Peyer's patch (tissue), 4 donors: ENCODE measurements around the gene KISS1. TPM values are rescaled to one million over a fixed set of nuclear protein-coding genes. Genes with fewer than 3 reads are reported as not detected.

Experiments used
- DNase-seq, 3 donors: peaks; one replicate each; pipeline ENCODE4 v3.0.0-alpha.2; 2017 to 2019
- H3K27ac ChIP-seq, 4 donors: fragments of 200-600 bp; sonication (generic); one replicate each; pipeline ENCODE4 v1.5.1; 2016 to 2019
- H3K27me3 ChIP-seq, 2 donors: fragments of 200-600 bp; sonication (generic); one replicate each; pipeline ENCODE4 v1.5.1; 2019
- H3K36me3 ChIP-seq, 3 donors: fragments of 200-600 bp; sonication (generic); one replicate each; pipeline ENCODE4 v1.5.1; 2016 to 2019
- H3K4me1 ChIP-seq, 4 donors: fragments of 200-600 bp; sonication (generic); one replicate each; pipeline ENCODE4 v1.5.1; 2016 to 2019
- H3K4me3 ChIP-seq, 4 donors: fragments of 200-600 bp; sonication (generic); 1 replicate in 3 of 4; 2 replicates in 1 of 4; pipeline ENCODE4 v1.5.1; 2016 to 2019; ENCODE audit warnings: mild to moderate bottlenecking in 1 of 4
- H3K9me3 ChIP-seq, 4 donors: fragments of 200-600 bp; sonication (generic); one replicate each; pipeline ENCODE4 v1.5.1; 2016 to 2019; ENCODE audit warnings: mild to moderate bottlenecking in 1 of 4
- CTCF ChIP-seq, 6 experiments: fragments of 450-650 bp in 4 of 6; fragments of 200-600 bp in 2 of 6; sonication (generic) in 1 of 6; IDR thresholded peaks; one replicate each; pipeline ENCODE4 v1.5.1; 2017 to 2019; ENCODE audit warnings: antibody characterized with exemption in 6 of 6, mild to moderate bottlenecking in 3 of 6, moderate library complexity in 1 of 6
- POLR2A ChIP-seq, 2 donors: fragments of 450-650 bp; IDR thresholded peaks; one replicate each; pipeline ENCODE4 v1.5.1; 2017; ENCODE audit warnings: antibody characterized with exemption in 2 of 2, mild to moderate bottlenecking in 2 of 2, moderate library complexity in 2 of 2
- total RNA-seq, 4 donors: library from RNA; depleted of rRNA; stranded (reverse); fragments of >200 nt; gene quantifications; one replicate each; pipeline ENCODE4 v1.1.0, GENCODE V29; 2016

KISS1 gene
- total RNA-seq, 4 donors from 2014 or later, result 3.0 to 7.0 TPM; not detected in 2

- Histone ChIP-seq H3K27me3 (no peaks in the 10 kb centered on the region), H3K27ac (no peak overlapping the region), H3K9me3 (no peaks in the 10 kb centered on the region), H3K4me1 (no peaks in the 10 kb centered on the region), H3K4me3 (no peak overlapping the region), H3K36me3 (no peaks in the 10 kb centered on the region)
- TF ChIP-seq CTCF (IDR thresholded peaks at IDR 0.05) (no peak), POLR2A (IDR thresholded peaks at IDR 0.05) (no peak)
- peak in 1 of 3 donors; percentile 40 for DNase-seq
Observed at GRCh38 chr1:204186597-204186996, 9.7 kb downstream of the KISS1 start.

- Histone ChIP-seq H3K4me1 (no peaks in the 10 kb centered on the region), H3K9me3 (no peaks in the 10 kb centered on the region), H3K4me3 (no peak overlapping the region), H3K27me3 (no peaks in the 10 kb centered on the region), H3K36me3 (no peaks in the 10 kb centered on the region), H3K27ac (no peak overlapping the region)
- DNase-seq, result peak in 1 of 3 donors; percentile 18
- TF ChIP-seq POLR2A (IDR thresholded peaks at IDR 0.05) (no peak), CTCF (IDR thresholded peaks at IDR 0.05) (no peak)
Observed at GRCh38 chr1:204181116-204181515, 15.2 kb downstream of the KISS1 start.

- no peak for DNase-seq
- no peak for TF ChIP-seq POLR2A (IDR thresholded peaks at IDR 0.05)
- TF ChIP-seq CTCF (IDR thresholded peaks at IDR 0.05), result no peak
- H3K4me3 ChIP-seq, result no peak overlapping the region
Observed at GRCh38 chr1:204180133-204180532, 16.2 kb downstream of the KISS1 start.

GRCh38 chr1:204178487-204179281 lies 17.6 kb downstream of the KISS1 start:
- Histone ChIP-seq H3K36me3 (no peaks in the 10 kb centered on the region), H3K9me3 (no peaks in the 10 kb centered on the region)
- no peak for DNase-seq

More at GRCh38 chr1:204180133-204180532, 16.2 kb downstream of the KISS1 start:
- no peaks in the 10 kb centered on the region for H3K27me3 ChIP-seq
- no peaks in the 10 kb centered on the region for H3K9me3 ChIP-seq
- no peaks in the 10 kb centered on the region for H3K36me3 ChIP-seq
- no peaks in the 10 kb centered on the region for H3K4me1 ChIP-seq
- H3K27ac ChIP-seq, result no peak overlapping the region

GRCh38 chr1:204177133-204177532 lies 19.2 kb downstream of the KISS1 start:
- Histone ChIP-seq H3K36me3 (no peaks in the 10 kb centered on the region), H3K4me1 (no peaks in the 10 kb centered on the region), H3K27ac (no peak overlapping the region), H3K27me3 (no peaks in the 10 kb centered on the region), H3K4me3 (no peak overlapping the region), H3K9me3 (no peaks in the 10 kb centered on the region)
- peak in 1 of 3 donors; percentile 63 for DNase-seq
- TF ChIP-seq POLR2A (IDR thresholded peaks at IDR 0.05), result no peak
- TF ChIP-seq CTCF (IDR thresholded peaks at IDR 0.05), result no peak

More at GRCh38 chr1:204178487-204179281, 17.6 kb downstream of the KISS1 start:
- no peak for TF ChIP-seq CTCF (IDR thresholded peaks at IDR 0.05)
- TF ChIP-seq POLR2A (IDR thresholded peaks at IDR 0.05), result no peak
- Histone ChIP-seq H3K4me1 (no peaks in the 10 kb centered on the region), H3K4me3 (no peak overlapping the region), H3K27me3 (no peaks in the 10 kb centered on the region), H3K27ac (no peak overlapping the region)
